K562 (cell line): ENCODE results near the gene PCNX3. TPM values are rescaled to one million over a fixed set of nuclear protein-coding genes. Genes with fewer than 3 reads are reported as not detected.
A peak's percentile ranks its signal among the peaks of the same experiment; 100 is the strongest.

Source experiments
- ATAC-seq: fragments of 200-7000 bp; cut with Tn5 transposase; 3 replicates; pipeline ENCODE4 v1.9.1; 2020; ENCODE audit warnings: moderate library complexity
- BruUV-seq: library from RNA; stranded (reverse); fragments of 400-500 nt; replicated peaks from 2 replicates; lab custom pipeline; 2021; lab: Mats Ljungman, UMichigan
- CTCF ChIA-PET: fragments of 300-600 bp; formaldehyde crosslinking; extraction: SDS; loops from one replicate; lab custom pipeline; 2021; ENCODE audit warnings: low intra/inter-chr PET ratio; lab: Yijun Ruan, JAX
- POLR2A ChIA-PET: fragments of 300-600, 350-650 bp; sonication (Branson Sonifier 250); formaldehyde crosslinking; extraction: SDS; loops from one replicate; lab custom pipeline; 2021; ENCODE audit warnings: antibody characterized with exemption, inconsistent platforms; lab: Yijun Ruan, JAX
- DNase-seq, 4 experiments: peaks; one replicate each; pipeline versions ENCODE4 v3.0.0 to v3.0.0-alpha.2; 2011 to 2018; ENCODE audit warnings: low spot score in 3 of 4, mixed read lengths in 3 of 4; ENCODE audit errors: extremely low read depth in 1 of 4
- FAIRE-seq: peaks from 2 replicates; lab custom pipeline; 2011; peaks lifted over from hg19 to GRCh38; lab: Jason Lieb, UNC
- H2AFZ ChIP-seq: 2 replicates; pipeline ENCODE4 v1.6.0; 2011; ENCODE audit warnings: low read depth, low read length, control low read depth, inconsistent platforms
- H3K27ac ChIP-seq: fragments of 200-600 bp; 3 replicates; pipeline ENCODE4 v1.8.0; 2011; ENCODE audit warnings: low read depth, mild to moderate bottlenecking, control low read depth, inconsistent platforms, low read length, moderate library complexity, mixed read lengths; ENCODE audit errors: extremely low read depth
- H3K27me3 ChIP-seq, 2 experiments: fragments of 300-600 bp in 1 of 2; 2 replicates in 1 of 2; 3 replicates in 1 of 2; pipeline versions ENCODE4 v1.6.0 to v1.8.0; 2011; ENCODE audit warnings: inconsistent platforms in 2 of 2, low read length in 2 of 2, mild to moderate bottlenecking in 1 of 2, mixed read lengths in 1 of 2, moderate library complexity in 1 of 2; ENCODE audit not compliant: control insufficient read depth in 2 of 2, insufficient read depth in 2 of 2
- H3K36me3 ChIP-seq: fragments of 300-600 bp; 3 replicates; pipeline ENCODE4 v1.8.0; 2011; ENCODE audit warnings: mild to moderate bottlenecking, low read length, inconsistent platforms; ENCODE audit not compliant: control insufficient read depth, insufficient read depth
- H3K4me1 ChIP-seq, 2 experiments: fragments of 200-600 bp in 1 of 2; replicated peaks in 1 of 2; 2 replicates in 1 of 2; 3 replicates in 1 of 2; pipeline versions ENCODE4 v1.5.1 to v1.8.0; 2011; ENCODE audit warnings: inconsistent platforms in 2 of 2, low read length in 2 of 2, mild to moderate bottlenecking in 1 of 2, mixed read lengths in 1 of 2, moderate library complexity in 1 of 2; ENCODE audit not compliant: control insufficient read depth in 2 of 2, insufficient read depth in 2 of 2
- H3K4me2 ChIP-seq: 2 replicates; pipeline ENCODE4 v1.6.1; 2011; ENCODE audit warnings: low read length, control low read depth, inconsistent platforms, mixed read lengths; ENCODE audit not compliant: insufficient read depth
- H3K4me3 ChIP-seq: fragments of 200-600 bp; sonication (generic), shearing (Covaris generic); 2 replicates; pipeline ENCODE4 v1.5.1; 2016; ENCODE audit warnings: control low read depth, inconsistent platforms
- H3K79me2 ChIP-seq: fragments of 200-600 bp; 3 replicates; pipeline ENCODE4 v1.8.0; 2011; ENCODE audit warnings: low read length, inconsistent platforms; ENCODE audit not compliant: control insufficient read depth, insufficient read depth
- H3K9ac ChIP-seq, 2 experiments: 2 replicates each; pipeline versions ENCODE4 v1.6.0 to v1.6.1; 2011; ENCODE audit warnings: low read depth in 2 of 2, low read length in 2 of 2, control low read depth in 1 of 2, inconsistent platforms in 1 of 2, mild to moderate bottlenecking in 1 of 2, mixed read lengths in 1 of 2; ENCODE audit not compliant: insufficient read depth in 1 of 2
- H3K9me1 ChIP-seq: one replicate; pipeline ENCODE4 v1.6.0; 2011; ENCODE audit warnings: inconsistent platforms, mild to moderate bottlenecking, low read length, moderate library complexity; ENCODE audit not compliant: control insufficient read depth, insufficient read depth
- H3K9me3 ChIP-seq: replicated peaks from 2 replicates; pipeline ENCODE4 v1.5.1; 2011; ENCODE audit warnings: low read depth, low read length, inconsistent platforms; ENCODE audit not compliant: control insufficient read depth, insufficient read depth
- H4K20me1 ChIP-seq: replicated peaks from 2 replicates; pipeline ENCODE4 v1.6.1; 2011; ENCODE audit warnings: low read length, inconsistent platforms, mixed read lengths; ENCODE audit not compliant: control insufficient read depth, insufficient read depth
- CHD1 ChIP-seq: fragments of 200-600 bp; sonication (generic); IDR thresholded peaks from one replicate; pipeline ENCODE4 v1.6.1; 2012; ENCODE audit warnings: mild to moderate bottlenecking, moderate library complexity, low read length, inconsistent platforms
- GTF2F1 ChIP-seq: IDR thresholded peaks from 2 replicates; pipeline ENCODE4 v1.6.1; 2011; ENCODE audit warnings: low read depth, low read length, improper control_type of control experiment
- KDM5B ChIP-seq: fragments of 200-600 bp; sonication (generic); IDR thresholded peaks from 2 replicates; pipeline ENCODE4 v1.6.1; 2012; ENCODE audit warnings: low read depth, mild to moderate bottlenecking, moderate library complexity, low read length, control low read depth, inconsistent platforms; ENCODE audit not compliant: insufficient replicate concordance
- PHF8 ChIP-seq: fragments of 200-600 bp; sonication (generic); IDR thresholded peaks from 2 replicates; pipeline ENCODE4 v1.6.1; 2012; ENCODE audit warnings: mixed run types, mild to moderate bottlenecking, inconsistent platforms, low read length, moderate library complexity, borderline replicate concordance
- TARDBP ChIP-seq: fragments of 450-650 bp; IDR thresholded peaks from 2 replicates; pipeline ENCODE4 v1.6.1; 2016
- TGIF2 ChIP-seq: sonication (generic); formaldehyde crosslinking; IDR thresholded peaks from 2 replicates; pipeline ENCODE4 v1.8.1; 2022; ENCODE audit warnings: mild to moderate bottlenecking, missing genetic modification reagents, moderate library complexity
- ZNF76 ChIP-seq: fragments of 250-450 bp; sonication (Bioruptor Pico); IDR thresholded peaks from 2 replicates; pipeline ENCODE4 v1.4.0; 2020; ENCODE audit warnings: mild to moderate bottlenecking, moderate library complexity, borderline replicate concordance
- WGBS: fragments of 100-300 bp; shearing (Covaris generic); methylation state at CpG from one replicate; pipeline ENCODE4 v1.1.6; 2016; ENCODE audit warnings: low coverage, mixed read lengths; ENCODE audit not compliant: insufficient coverage; ENCODE audit errors: missing lambda C conversion rate; 5-methylcytosine and 5-hydroxymethylcytosine counted together
- in situ Hi-C: fragments of 300-500 bp; cut with MboI; formaldehyde crosslinking; loops from 4 replicates; pipeline ENCODE4 v1.15.0; 2018; ENCODE audit warnings: inconsistent platforms, mixed read lengths
- intact Hi-C: fragments of 100-400 bp; cut with micrococcal nuclease; formaldehyde crosslinking; loops from 2 replicates; pipeline ENCODE4 v1.14.2; 2022
- polyA plus RNA-seq, 8 experiments: library from polyadenylated mRNA; depleted of rRNA in 4 of 8; stranded (reverse) in 5 of 8; unstranded in 3 of 8; fragments of >200 nt; fragmentation: Nextera tagmentation in 2 of 8; fragmentation: Illumina TruSeq in 1 of 8; extraction: Ambion mirVana in 2 of 8; extraction: Trizol in 1 of 8; gene quantifications; 2 replicates each; pipeline versions ENCODE4 v1.2.1 to v1.2.3, GENCODE V29; 2011 to 2014; ENCODE audit warnings: inconsistent platforms in 1 of 8, missing spikeins in 1 of 8
- total RNA-seq, 7 experiments: library from RNA; depleted of rRNA in 6 of 7; stranded (reverse); fragments of >200 nt in 6 of 7; fragmentation: Illumina TruSeq in 2 of 7; extraction: Trizol in 2 of 7; gene quantifications; 2 replicates each; pipeline versions ENCODE4 v1.2.1 to v1.2.3, GENCODE V29; 2011 to 2021; ENCODE audit warnings: low replicate concordance in 1 of 7

PCNX3 gene
- total and polyA plus RNA-seq, 9 of the 15 experiments (the other 6 are each of a cell fraction or from before 2014, with no cell fraction given) = 0.11 to 47.8 (median 12.8) TPM

- no peak for TF ChIP-seq PHF8
- TF ChIP-seq TGIF2 (CRISPR knock-in tag) = no peak
- no peak for TF ChIP-seq GTF2F1
- TF ChIP-seq ZNF76 (CRISPR knock-in tag) = no peak
Observed at GRCh38 chr11:65611758-65612603, 3.6 kb upstream of the PCNX3 start (continued).

DNA sequence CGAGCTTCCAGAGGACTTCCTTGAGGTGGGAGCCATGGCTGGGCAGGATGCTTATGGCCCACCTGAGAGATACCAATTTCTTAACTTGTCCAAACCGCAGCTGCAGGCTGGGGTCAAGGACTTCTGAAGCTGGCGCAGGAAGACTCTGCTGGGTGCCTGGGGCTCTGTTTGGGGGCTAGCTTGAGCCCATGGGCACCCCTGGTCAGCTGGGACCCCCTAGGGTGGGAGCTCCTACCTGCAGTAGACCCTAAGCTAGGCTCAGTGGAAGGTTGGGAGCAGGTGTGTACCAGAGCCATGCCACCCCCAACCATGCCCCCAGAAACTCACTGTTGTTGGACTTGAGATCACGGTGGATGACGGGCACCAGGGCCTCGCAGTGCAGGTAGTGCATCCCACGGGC is 2.9 kb upstream of the PCNX3 start:
- 81% methylated on average over 6 of the region's 7 CpGs for WGBS
- TF ChIP-seq TARDBP = no peak
- peak; percentile 39 for TF ChIP-seq KDM5B
- no peak for TF ChIP-seq CHD1
- H3K9me3 ChIP-seq = no peaks in the 10 kb centered on the region
- ChIA-PET POLR2A (interaction anchor here (0.5 to 1.9 kb wide), 9 partner anchors 8 to 231 kb away, joined by 3 to 9 read pairs (median 4); partner anchors contain the start of gene KCNK7), CTCF (no interaction called here)
- DNase-seq (no peak), ATAC-seq (no peak), FAIRE-seq (no peak)
- H3K36me3 ChIP-seq = peaks cover 45% of the 10 kb centered on the region; the same call in 2 of the 3 replicates
- intact Hi-C loops = no loop called here
- in situ Hi-C loops = no loop called here
- no peaks in the 10 kb centered on the region for H3K9me1 ChIP-seq
- H4K20me1 ChIP-seq = no peaks in the 10 kb centered on the region; the same call in 1 of the 2 replicates
- no TSS peak for BruUV-seq
- H3K9ac ChIP-seq = peak overlapping the region; percentile 13 to 93; a peak in 3 of 4 replicates
- H3K27ac ChIP-seq = no peak overlapping the region
- H3K27me3 ChIP-seq = no peaks in the 10 kb centered on the region
- peaks cover 61% of the 10 kb centered on the region for H3K79me2 ChIP-seq
- H2AFZ ChIP-seq = no peak overlapping the region
- H3K4me2 ChIP-seq = peak overlapping the region; percentile 90
- H3K4me1 ChIP-seq = peaks cover 28 to 65% of the 10 kb centered on the region in 2 experiments
- H3K4me3 ChIP-seq = peak overlapping the region; percentile 87; the same call in 1 of the 2 replicates
